PC-9 (cell line): Measurements from ENCODE around the gene GABARAPL2. TPM values are rescaled to one million over a fixed set of nuclear protein-coding genes. Genes with fewer than 3 reads are reported as not detected.

Experiments used
- BruUV-seq: library from RNA; stranded (reverse); fragments of 400-500 nt; replicated peaks from 2 replicates; lab custom pipeline; 2021; lab: Mats Ljungman, UMichigan
- CTCF ChIA-PET: fragments of 300-600 bp; sonication (Branson Sonifier 250); formaldehyde crosslinking; loops from one replicate; lab custom pipeline; 2022; ENCODE audit warnings: antibody characterized with exemption; lab: Charles Lee
- POLR2A ChIA-PET: fragments of 300-600 bp; sonication (Branson Sonifier 250); formaldehyde crosslinking; loops from one replicate; lab custom pipeline; 2022; ENCODE audit warnings: antibody characterized with exemption; ENCODE audit not compliant: unreplicated experiment; lab: Charles Lee
- DNase-seq, 2 experiments: peaks; one replicate each; pipeline versions ENCODE4 v3.0.0 to v3.0.0-alpha.2; 2015 to 2022; ENCODE audit warnings: mixed read lengths in 1 of 2
- H2AFZ ChIP-seq: fragments of 200-600 bp; sonication (generic); 2 replicates; pipeline ENCODE4 v1.8.1; 2017; ENCODE audit warnings: antibody characterized with exemption
- H3F3A ChIP-seq: fragments of 200-600 bp; sonication (generic); 2 replicates; pipeline ENCODE4 v1.8.1; 2017; ENCODE audit warnings: antibody characterized with exemption, mild to moderate bottlenecking, low read depth; ENCODE audit not compliant: insufficient read depth
- H3K27ac ChIP-seq: fragments of 200-600 bp; sonication (generic); 2 replicates; pipeline ENCODE4 v1.6.1; 2016; ENCODE audit warnings: mixed run types
- H3K27me3 ChIP-seq: fragments of 200-600 bp; sonication (generic); 2 replicates; pipeline ENCODE4 v1.6.1; 2016; ENCODE audit warnings: low read depth, mixed run types; ENCODE audit not compliant: insufficient read depth
- H3K36me3 ChIP-seq: fragments of 200-600 bp; sonication (generic); 2 replicates; pipeline ENCODE4 v1.6.1; 2016; ENCODE audit warnings: low read depth, mixed run types
- H3K4me1 ChIP-seq: fragments of 200-600 bp; sonication (generic); replicated peaks from 2 replicates; pipeline ENCODE4 v1.6.1; 2016; ENCODE audit warnings: mixed run types; ENCODE audit not compliant: insufficient read depth
- H3K4me2 ChIP-seq: fragments of 200-600 bp; sonication (generic); 2 replicates; pipeline ENCODE4 v1.6.1; 2017; ENCODE audit warnings: mixed run types
- H3K4me3 ChIP-seq: fragments of 200-600 bp; sonication (generic); 2 replicates; pipeline ENCODE4 v1.6.1; 2016; ENCODE audit warnings: mixed run types
- H3K79me2 ChIP-seq: fragments of 200-600 bp; sonication (generic); 2 replicates; pipeline ENCODE4 v1.6.1; 2017; ENCODE audit warnings: low read depth, mixed run types
- H3K9me2 ChIP-seq: fragments of 200-600 bp; sonication (generic); 2 replicates; pipeline ENCODE4 v1.8.1; 2017; ENCODE audit warnings: mild to moderate bottlenecking; ENCODE audit not compliant: insufficient read depth
- H3K9me3 ChIP-seq: fragments of 200-600 bp; sonication (generic); 2 replicates; pipeline ENCODE4 v1.8.1; 2016; ENCODE audit warnings: low read depth; ENCODE audit not compliant: insufficient read depth
- H4K20me1 ChIP-seq: fragments of 200-600 bp; sonication (generic); 2 replicates; pipeline ENCODE4 v1.8.1; 2017; ENCODE audit not compliant: insufficient read depth
- CTCF ChIP-seq: fragments of 200-600 bp; sonication (generic); conservative IDR thresholded peaks from 2 replicates; pipeline ENCODE4 v1.6.1; 2017; ENCODE audit warnings: mixed run types, antibody characterized with exemption, mild to moderate bottlenecking, moderate library complexity
- EZH2 ChIP-seq: fragments of 200-600 bp; sonication (generic); IDR thresholded peaks from 2 replicates; pipeline ENCODE4 v1.8.0; 2017; ENCODE audit warnings: antibody characterized with exemption, low read depth
- intact Hi-C: fragments of 100-400 bp; cut with micrococcal nuclease; formaldehyde crosslinking; loops from one replicate; pipeline ENCODE4 v1.10.0; 2022; ENCODE audit not compliant: unreplicated experiment
- total RNA-seq: library from RNA; stranded (reverse); gene quantifications from 2 replicates; pipeline ENCODE4 v1.2.3, GENCODE V29; 2021

GABARAPL2 gene
- total RNA-seq, 1 experiment from 2014 or later: 103 TPM

GRCh38 chr16:75618780-75619179, 52.6 kb downstream of the GABARAPL2 start:
- BruUV-seq: no TSS peak
- Histone ChIP-seq H3K27ac (no peak overlapping the region), H3K4me3 (no peak overlapping the region), H3K27me3 (no peaks in the 10 kb centered on the region), H3K4me2 (no peak overlapping the region), H3K79me2 (peaks cover 16% of the 10 kb centered on the region), H2AFZ (no peak overlapping the region), H3K36me3 (peaks cover 6% of the 10 kb centered on the region; the same call in 1 of the 2 replicates), H3K4me1 (peaks cover 12% of the 10 kb centered on the region), H3K9me3 (no peaks in the 10 kb centered on the region), H4K20me1 (no peaks in the 10 kb centered on the region; the same call in 1 of the 2 replicates), H3F3A (peaks cover 7% of the 10 kb centered on the region; the same call in 1 of the 2 replicates), H3K9me2 (no peaks in the 10 kb centered on the region)
- no peak for TF ChIP-seq CTCF
- no peak for TF ChIP-seq EZH2
- POLR2A ChIA-PET: no interaction called here
- DNase-seq: no peak
- CTCF ChIA-PET: no interaction called here
- intact Hi-C loops: no loop called here

- intact Hi-C loops: no loop called here
- no peak overlapping the region for H3K27ac ChIP-seq
- no peak overlapping the region for H2AFZ ChIP-seq
- H3K9me2 ChIP-seq: no peaks in the 10 kb centered on the region
- peaks cover 16% of the 10 kb centered on the region for H3K79me2 ChIP-seq
- H3F3A ChIP-seq: peaks cover 21% of the 10 kb centered on the region
- peaks cover 17% of the 10 kb centered on the region for H3K4me1 ChIP-seq
- BruUV-seq: no TSS peak
- H3K4me3 ChIP-seq: no peak overlapping the region
- no peaks in the 10 kb centered on the region for H3K27me3 ChIP-seq
- TF ChIP-seq EZH2 (no peak), CTCF (no peak)
- CTCF ChIA-PET: interaction anchor here (0.5 to 0.7 kb wide), 3 partner anchors 76 to 1943 kb away, joined by 3 to 5 read pairs (median 3); no protein-coding TSS in a partner anchor
- 0 out of 2 replicates have a peak overlapping the region, but pooled peaks have one; percentile 96 for H3K4me2 ChIP-seq
- no peaks in the 10 kb centered on the region for H3K9me3 ChIP-seq
- DNase-seq: no peak
- H4K20me1 ChIP-seq: no peaks in the 10 kb centered on the region; the same call in 1 of the 2 replicates
- H3K36me3 ChIP-seq: no peaks in the 10 kb centered on the region; the same call in 1 of the 2 replicates
- POLR2A ChIA-PET: interaction anchor here (0.6 to 1.4 kb wide), 2 partner anchors 11 to 137 kb away, joined by 8 to 10 read pairs; no protein-coding TSS in a partner anchor
Measured at GRCh38 chr16:75620326-75621169, 54.4 kb downstream of the GABARAPL2 start.

- POLR2A ChIA-PET: interaction anchor here (0.6 kb wide), 1 partner anchor 138 kb away, joined by 10 read pairs; no protein-coding TSS in a partner anchor
- BruUV-seq: no TSS peak
- H3K4me2 ChIP-seq: peak overlapping the region; percentile 96; the same call in 1 of the 2 replicates
Measured at GRCh38 chr16:75621170-75621477, 54.9 kb downstream of the GABARAPL2 start.

More at GRCh38 chr16:75621170-75621477, 54.9 kb downstream of the GABARAPL2 start:
- Histone ChIP-seq H3K36me3 (no peaks in the 10 kb centered on the region; the same call in 1 of the 2 replicates), H3K4me1 (peaks cover 17% of the 10 kb centered on the region), H3F3A (peaks cover 27% of the 10 kb centered on the region), H3K79me2 (peaks cover 16% of the 10 kb centered on the region), H3K27me3 (no peaks in the 10 kb centered on the region), H2AFZ (no peak overlapping the region), H3K4me3 (no peak overlapping the region), H3K9me3 (no peaks in the 10 kb centered on the region), H3K27ac (no peak overlapping the region), H4K20me1 (no peaks in the 10 kb centered on the region; the same call in 1 of the 2 replicates), H3K9me2 (no peaks in the 10 kb centered on the region)
- CTCF ChIA-PET: interaction anchor here (0.5 to 0.7 kb wide), 4 partner anchors 77 to 366 kb away, joined by 3 to 11 read pairs (median 3); no protein-coding TSS in a partner anchor
- no peak for DNase-seq
- TF ChIP-seq EZH2: no peak
- peak; percentile 45; the same call in 1 of the 2 replicates for TF ChIP-seq CTCF
- intact Hi-C loops: no loop called here
